ENCODE data around the gene AFF1.

Gene AFF1

GRCh38 chr4:86942185-86942666 lies 7.4 kb downstream of the AFF1 start:
- H3K27me3 ChIP-seq, result no peaks in the 10 kb centered on the region
- no peak for DNase-seq
- H3K27ac ChIP-seq, result no peak overlapping the region
- intact Hi-C loops (cut with DNase I; ENCODE audit: low total_unique reads), result no loop called here
- no peaks in the 10 kb centered on the region for H3K36me3 ChIP-seq
- TF ChIP-seq CTCF (IDR thresholded peaks at IDR 0.05), result no peak
- H3K9me3 ChIP-seq, result no peaks in the 10 kb centered on the region
- no peak overlapping the region for H3K4me3 ChIP-seq
- H3K4me1 ChIP-seq, result peaks cover 0 to 75% (median 39%) of the 10 kb centered on the region in 4 donors

DNA sequence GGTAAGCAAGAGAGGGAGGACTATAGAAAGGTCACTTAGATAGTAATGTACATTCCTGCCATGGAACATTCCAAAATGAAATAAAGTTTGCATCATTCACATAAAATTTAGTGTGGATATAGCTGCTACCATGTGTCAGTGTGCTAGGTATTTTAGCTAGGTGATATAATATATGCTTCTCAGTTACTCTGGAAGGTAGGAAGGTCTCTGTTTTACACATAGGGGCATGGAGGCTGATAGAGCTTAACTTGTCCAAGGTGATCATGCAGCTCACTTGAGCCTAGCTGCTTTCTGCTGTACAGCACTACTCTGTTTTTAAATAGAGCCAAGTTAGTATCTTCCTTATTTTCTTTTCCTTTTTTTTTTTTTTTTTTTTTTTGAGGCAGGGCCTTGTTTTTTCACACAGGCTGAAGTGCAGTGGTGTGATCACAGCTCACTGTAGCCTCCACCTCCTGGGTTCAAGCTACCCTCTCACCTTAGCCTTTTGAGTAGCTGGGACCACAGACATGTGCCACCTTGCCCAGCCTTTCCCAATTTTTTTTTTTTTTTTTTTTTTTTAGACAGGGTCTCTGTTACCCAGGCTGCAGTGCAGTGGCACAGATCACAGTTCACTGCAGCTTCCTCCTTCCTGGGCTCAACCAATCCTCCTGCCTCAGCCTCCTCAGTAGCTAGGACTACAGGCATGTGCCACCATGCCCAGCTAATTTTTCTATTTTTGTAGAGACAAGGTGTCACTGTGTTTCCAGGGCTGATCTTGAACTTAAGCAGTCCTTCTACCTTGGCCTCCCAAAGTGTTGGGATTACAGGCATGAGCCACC lies 10.4 kb downstream of the AFF1 start:
- peaks cover 0 to 56% (median 21%) of the 10 kb centered on the region in 4 donors for H3K4me1 ChIP-seq
- TF ChIP-seq CTCF (IDR thresholded peaks at IDR 0.05), result no peak
- DNase-seq, result no peak
- H3K9me3 ChIP-seq, result no peaks in the 10 kb centered on the region
- peaks cover 0 to 6% (median 0%) of the 10 kb centered on the region in 3 donors for H3K36me3 ChIP-seq
- H3K4me3 ChIP-seq, result no peak overlapping the region
- no peaks in the 10 kb centered on the region for H3K27me3 ChIP-seq
- intact Hi-C loops (cut with DNase I; ENCODE audit: low total_unique reads), result no loop called here
- no peak overlapping the region for H3K27ac ChIP-seq

GRCh38 chr4:86946868-86947500 lies 12.2 kb downstream of the AFF1 start:
- intact Hi-C loops (cut with DNase I; ENCODE audit: low total_unique reads), result no loop called here
- H3K27ac ChIP-seq, result no peak overlapping the region
- H3K4me3 ChIP-seq, result no peak overlapping the region
- peaks cover 0 to 40% (median 17%) of the 10 kb centered on the region in 4 donors for H3K4me1 ChIP-seq
- no peaks in the 10 kb centered on the region for H3K9me3 ChIP-seq
- no peak for TF ChIP-seq CTCF (IDR thresholded peaks at IDR 0.05)
- no peaks in the 10 kb centered on the region for H3K27me3 ChIP-seq
- no peak for DNase-seq
- H3K36me3 ChIP-seq, result peaks cover 0 to 17% (median 7%) of the 10 kb centered on the region in 3 donors

GRCh38 chr4:86947501-86948120 lies 12.8 kb downstream of the AFF1 start:
- Histone ChIP-seq H3K27ac (no peak overlapping the region), H3K4me1 (peaks cover 0 to 34% (median 16%) of the 10 kb centered on the region in 4 donors)

More at GRCh38 chr4:86947501-86948120, 12.8 kb downstream of the AFF1 start:
- H3K36me3 ChIP-seq, result peaks cover 0 to 19% (median 7%) of the 10 kb centered on the region in 3 donors
- no peaks in the 10 kb centered on the region for H3K9me3 ChIP-seq
- H3K4me3 ChIP-seq, result no peak overlapping the region
- no peak for DNase-seq
- no peak for TF ChIP-seq CTCF (IDR thresholded peaks at IDR 0.05)
- no peaks in the 10 kb centered on the region for H3K27me3 ChIP-seq
- intact Hi-C loops (cut with DNase I; ENCODE audit: low total_unique reads), result no loop called here

Data from tibial artery (tissue), 4 donors.